ENCODE measurements around the gene TNFRSF9.

GRCh38 chr1:7954683-7955082 lies 14.0 kb upstream of the TNFRSF9 start:
- TF ChIP-seq CTCF (IDR thresholded peaks at IDR 0.05) (no peak), POLR2A (IDR thresholded peaks at IDR 0.05) (no peak)
